ENCODE results near the gene PEX13.

DNA sequence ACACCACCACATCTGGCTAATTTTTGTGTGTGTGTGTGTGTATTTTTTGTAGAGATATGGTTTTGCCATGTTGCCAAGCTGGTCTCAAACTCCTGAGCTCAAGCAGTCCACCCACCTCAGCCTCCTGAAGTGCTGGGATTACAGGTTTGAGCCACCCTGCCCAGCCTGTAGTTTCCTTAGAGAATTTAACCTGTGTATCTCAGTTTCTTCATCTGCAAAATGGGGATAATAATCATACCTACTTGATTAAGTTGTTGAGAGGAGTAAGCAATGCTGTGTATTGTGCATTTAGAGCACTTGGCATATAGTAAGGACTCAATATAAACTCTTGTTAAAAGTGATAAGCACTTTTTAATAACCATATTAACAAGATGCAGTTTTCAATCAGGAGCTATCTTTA is 41.9 kb downstream of the PEX13 start:
- TF ChIP-seq, protein P1, sequence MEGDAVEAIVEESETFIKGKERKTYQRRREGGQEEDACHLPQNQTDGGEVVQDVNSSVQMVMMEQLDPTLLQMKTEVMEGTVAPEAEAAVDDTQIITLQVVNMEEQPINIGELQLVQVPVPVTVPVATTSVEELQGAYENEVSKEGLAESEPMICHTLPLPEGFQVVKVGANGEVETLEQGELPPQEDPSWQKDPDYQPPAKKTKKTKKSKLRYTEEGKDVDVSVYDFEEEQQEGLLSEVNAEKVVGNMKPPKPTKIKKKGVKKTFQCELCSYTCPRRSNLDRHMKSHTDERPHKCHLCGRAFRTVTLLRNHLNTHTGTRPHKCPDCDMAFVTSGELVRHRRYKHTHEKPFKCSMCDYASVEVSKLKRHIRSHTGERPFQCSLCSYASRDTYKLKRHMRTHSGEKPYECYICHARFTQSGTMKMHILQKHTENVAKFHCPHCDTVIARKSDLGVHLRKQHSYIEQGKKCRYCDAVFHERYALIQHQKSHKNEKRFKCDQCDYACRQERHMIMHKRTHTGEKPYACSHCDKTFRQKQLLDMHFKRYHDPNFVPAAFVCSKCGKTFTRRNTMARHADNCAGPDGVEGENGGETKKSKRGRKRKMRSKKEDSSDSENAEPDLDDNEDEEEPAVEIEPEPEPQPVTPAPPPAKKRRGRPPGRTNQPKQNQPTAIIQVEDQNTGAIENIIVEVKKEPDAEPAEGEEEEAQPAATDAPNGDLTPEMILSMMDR (conservative IDR thresholded peaks at IDR 0.05; ENCODE audit: low read depth, low read length), result no peak
- no peak for TF ChIP-seq EZH2 (IDR thresholded peaks at IDR 0.05; ENCODE audit: borderline replicate concordance, low read depth, low read length, poor library complexity, severe bottlenecking)
